Measurements from ENCODE around the gene FGD4. TPM values are rescaled to one million over a fixed set of nuclear protein-coding genes. Genes with fewer than 3 reads are reported as not detected.

FGD4 gene
- total and polyA plus RNA-seq, 4 donors: 4.8 to 64.6 (median 24.2) TPM

GRCh38 chr12:32450768-32451167, 51.4 kb downstream of the FGD4 start:
- peaks cover 0 to 13% (median 6%) of the 10 kb centered on the region in 5 donors for H3K4me1 ChIP-seq (ENCODE audit: control insufficient read depth in 5 of 5, insufficient read depth in 5 of 5, low read length in 5 of 5)
- H3K27ac ChIP-seq (ENCODE audit: low read depth in 1 of 2, low read length in 1 of 2): no peak overlapping the region

GRCh38 chr12:32451816-32452215, 52.5 kb downstream of the FGD4 start:
- H3K27ac ChIP-seq (ENCODE audit: low read depth in 1 of 2, low read length in 1 of 2): peak overlapping the region in 1 of 2 donors; percentile 29
- no peaks in the 10 kb centered on the region for H3K9me3 ChIP-seq (ENCODE audit: control insufficient read depth in 4 of 4, insufficient read depth in 3 of 4, low read length in 3 of 4)
- H3K36me3 ChIP-seq (ENCODE audit: control insufficient read depth in 4 of 4, insufficient read depth in 4 of 4, low read length in 4 of 4): no peaks in the 10 kb centered on the region
- H3K4me1 ChIP-seq (ENCODE audit: control insufficient read depth in 5 of 5, insufficient read depth in 5 of 5, low read length in 5 of 5): peaks cover 0 to 21% (median 4%) of the 10 kb centered on the region in 5 donors
- H3K27me3 ChIP-seq (ENCODE audit: control insufficient read depth in 3 of 3, insufficient read depth in 3 of 3, low read length in 2 of 3): no peaks in the 10 kb centered on the region
- TF ChIP-seq CTCF (IDR thresholded peaks at IDR 0.05; ENCODE audit: control extremely low read depth, extremely low read depth): no peak
- H3K4me3 ChIP-seq: no peak overlapping the region
- DNase-seq (no peak), ATAC-seq (ENCODE audit: insufficient read depth, low FRiP score) (no peak)
- H3K9ac ChIP-seq (ENCODE audit: insufficient read depth in 1 of 2, low read length in 2 of 2): no peak overlapping the region
- WGBS, 2 donors: 63 to 68% methylated on average over 5 of the region's 5 CpGs

More at GRCh38 chr12:32450768-32451167, 51.4 kb downstream of the FGD4 start:
- DNase-seq: no peak
- H3K27me3 ChIP-seq (ENCODE audit: control insufficient read depth in 3 of 3, insufficient read depth in 3 of 3, low read length in 2 of 3): no peaks in the 10 kb centered on the region
- ATAC-seq (ENCODE audit: insufficient read depth, low FRiP score): no peak
- H3K36me3 ChIP-seq (ENCODE audit: control insufficient read depth in 4 of 4, insufficient read depth in 4 of 4, low read length in 4 of 4): no peaks in the 10 kb centered on the region
- no peak for TF ChIP-seq CTCF (IDR thresholded peaks at IDR 0.05; ENCODE audit: control extremely low read depth, extremely low read depth)
- no peaks in the 10 kb centered on the region for H3K9me3 ChIP-seq (ENCODE audit: control insufficient read depth in 4 of 4, insufficient read depth in 3 of 4, low read length in 3 of 4)
- WGBS, 2 donors: 69% methylated on average over 1 of the region's 1 CpG
- H3K4me3 ChIP-seq: no peak overlapping the region
- no peak overlapping the region for H3K9ac ChIP-seq (ENCODE audit: insufficient read depth in 1 of 2, low read length in 2 of 2)

- no peaks in the 10 kb centered on the region for H3K27me3 ChIP-seq (ENCODE audit: control insufficient read depth in 3 of 3, insufficient read depth in 3 of 3, low read length in 2 of 3)
- H3K9me3 ChIP-seq (ENCODE audit: control insufficient read depth in 4 of 4, insufficient read depth in 3 of 4, low read length in 3 of 4): no peaks in the 10 kb centered on the region
- no peaks in the 10 kb centered on the region for H3K36me3 ChIP-seq (ENCODE audit: control insufficient read depth in 4 of 4, insufficient read depth in 4 of 4, low read length in 4 of 4)
- no peak for DNase-seq
- TF ChIP-seq CTCF (IDR thresholded peaks at IDR 0.05; ENCODE audit: control extremely low read depth, extremely low read depth): no peak
- H3K27ac ChIP-seq (ENCODE audit: low read depth in 1 of 2, low read length in 1 of 2): peak overlapping the region in 1 of 2 donors; percentile 77
- H3K9ac ChIP-seq (ENCODE audit: insufficient read depth in 1 of 2, low read length in 2 of 2): no peak overlapping the region
- H3K4me1 ChIP-seq (ENCODE audit: control insufficient read depth in 5 of 5, insufficient read depth in 5 of 5, low read length in 5 of 5): peaks cover 2 to 29% (median 4%) of the 10 kb centered on the region in 5 donors
- WGBS, 2 donors: 57 to 78% methylated on average over 3 of the region's 3 CpGs
- ATAC-seq (ENCODE audit: insufficient read depth, low FRiP score): no peak
- H3K4me3 ChIP-seq: no peak overlapping the region
Measured at GRCh38 chr12:32454075-32454474, 54.7 kb downstream of the FGD4 start.

GRCh38 chr12:32454866-32455265, 55.5 kb downstream of the FGD4 start:
- H3K27me3 ChIP-seq (ENCODE audit: control insufficient read depth in 3 of 3, insufficient read depth in 3 of 3, low read length in 2 of 3): no peaks in the 10 kb centered on the region
- 4 to 5% methylated on average over 1 of the region's 1 CpG for WGBS, 2 donors
- ATAC-seq (ENCODE audit: insufficient read depth, low FRiP score) (no peak), DNase-seq (no peak)
- no peaks in the 10 kb centered on the region for H3K9me3 ChIP-seq (ENCODE audit: control insufficient read depth in 4 of 4, insufficient read depth in 3 of 4, low read length in 3 of 4)
- no peak overlapping the region for H3K4me3 ChIP-seq
- H3K9ac ChIP-seq (ENCODE audit: insufficient read depth in 1 of 2, low read length in 2 of 2): no peak overlapping the region
- peaks cover 2 to 29% (median 4%) of the 10 kb centered on the region in 5 donors for H3K4me1 ChIP-seq (ENCODE audit: control insufficient read depth in 5 of 5, insufficient read depth in 5 of 5, low read length in 5 of 5)
- TF ChIP-seq CTCF (IDR thresholded peaks at IDR 0.05; ENCODE audit: control extremely low read depth, extremely low read depth): no peak
- H3K27ac ChIP-seq (ENCODE audit: low read depth in 1 of 2, low read length in 1 of 2): no peak overlapping the region
- no peaks in the 10 kb centered on the region for H3K36me3 ChIP-seq (ENCODE audit: control insufficient read depth in 4 of 4, insufficient read depth in 4 of 4, low read length in 4 of 4)

Data from lung (tissue), 12 donors.